SK-N-SH (cell line): Measurements from ENCODE around the gene RAVER2. TPM values are rescaled to one million over a fixed set of nuclear protein-coding genes. Genes with fewer than 3 reads are reported as not detected.

ENCODE experiments used
- CTCF ChIA-PET: fragments of 300-600, 350-600 bp; formaldehyde crosslinking; extraction: SDS; loops from one replicate; lab custom pipeline; 2021; lab: Yijun Ruan, JAX
- POLR2A ChIA-PET: fragments of 350-600 bp; sonication (Branson Sonifier 250); formaldehyde crosslinking; extraction: SDS; loops from one replicate; lab custom pipeline; 2020; ENCODE audit warnings: antibody characterized with exemption, inconsistent platforms; lab: Yijun Ruan, JAX
- DNase-seq: peaks from one replicate; pipeline ENCODE4 v3.0.0; 2012
- H2AFZ ChIP-seq: fragments of 200-600 bp; sonication (generic); 2 replicates; pipeline ENCODE4 v1.8.1; 2016; ENCODE audit warnings: antibody characterized with exemption, mild to moderate bottlenecking, low read depth
- H3F3A ChIP-seq: fragments of 200-600 bp; sonication (generic); replicated peaks from 2 replicates; pipeline ENCODE3; 2016; ENCODE audit warnings: antibody characterized with exemption, mild to moderate bottlenecking; ENCODE audit not compliant: insufficient read depth
- H3K27ac ChIP-seq, 2 experiments: fragments of 200-500 bp in 1 of 2; fragments of 200-600 bp in 1 of 2; sonication (Bioruptor generic) in 1 of 2; sonication (generic), shearing (Covaris generic) in 1 of 2; 2 replicates each; pipeline versions ENCODE4 v1.5.1 to v1.6.1; 2014 to 2016; ENCODE audit warnings: low read depth in 2 of 2, inconsistent platforms in 1 of 2, low read length in 1 of 2, mild to moderate bottlenecking in 1 of 2, mixed read lengths in 1 of 2
- H3K27me3 ChIP-seq: fragments of 200-600 bp; sonication (generic), shearing (Covaris generic); 2 replicates; pipeline ENCODE4 v1.6.1; 2016; ENCODE audit warnings: mixed run types; ENCODE audit not compliant: insufficient read depth
- H3K36me3 ChIP-seq, 2 experiments: fragments of 200-500 bp in 1 of 2; fragments of 200-600 bp in 1 of 2; sonication (Bioruptor generic) in 1 of 2; sonication (generic) in 1 of 2; replicated peaks in 1 of 2; 2 replicates each; pipeline versions ENCODE3 to v1.5.1; 2014 to 2016; ENCODE audit warnings: low read length in 1 of 2, mild to moderate bottlenecking in 1 of 2; ENCODE audit not compliant: insufficient read depth in 2 of 2, control insufficient read depth in 1 of 2
- H3K4me1 ChIP-seq, 2 experiments: fragments of 200-500 bp in 1 of 2; fragments of 200-600 bp in 1 of 2; sonication (Bioruptor generic) in 1 of 2; sonication (generic), shearing (Covaris generic) in 1 of 2; 2 replicates each; pipeline versions ENCODE4 v1.5.1 to v1.6.1; 2014 to 2016; ENCODE audit warnings: low read depth in 1 of 2, low read length in 1 of 2, mixed run types in 1 of 2; ENCODE audit not compliant: insufficient read depth in 2 of 2, control insufficient read depth in 1 of 2
- H3K4me2 ChIP-seq: fragments of 200-600 bp; sonication (generic), shearing (Covaris generic); 2 replicates; pipeline ENCODE4 v1.6.1; 2017; ENCODE audit warnings: mixed run types
- H3K4me3 ChIP-seq, 2 experiments: fragments of 200-500 bp in 1 of 2; fragments of 200-600 bp in 1 of 2; sonication (Bioruptor generic) in 1 of 2; sonication (generic), shearing (Covaris generic) in 1 of 2; 2 replicates each; pipeline versions ENCODE4 v1.5.1 to v1.8.1; 2014 to 2016; ENCODE audit warnings: low read depth in 2 of 2, inconsistent platforms in 1 of 2, low read length in 1 of 2, mild to moderate bottlenecking in 1 of 2, mixed read lengths in 1 of 2, moderate library complexity in 1 of 2
- H3K79me2 ChIP-seq: fragments of 200-600 bp; sonication (generic); 2 replicates; pipeline ENCODE4 v1.8.1; 2017; ENCODE audit warnings: mild to moderate bottlenecking; ENCODE audit not compliant: insufficient read depth
- H3K9ac ChIP-seq: fragments of 200-600 bp; sonication (generic); 2 replicates; pipeline ENCODE4 v1.6.1; 2017; ENCODE audit warnings: mixed run types
- H3K9me2 ChIP-seq: fragments of 200-600 bp; sonication (generic); 2 replicates; pipeline ENCODE4 v1.6.1; 2017; ENCODE audit warnings: mixed run types
- H3K9me3 ChIP-seq: fragments of 200-600 bp; sonication (generic); 2 replicates; pipeline ENCODE4 v1.6.1; 2017; ENCODE audit warnings: mixed run types, mild to moderate bottlenecking, moderate library complexity
- H4K20me1 ChIP-seq: fragments of 200-600 bp; sonication (generic); 2 replicates; pipeline ENCODE4 v1.6.1; 2017; ENCODE audit warnings: mild to moderate bottlenecking, mixed run types; ENCODE audit not compliant: insufficient read depth
- EP300 ChIP-seq, 2 experiments: IDR thresholded peaks; 2 replicates each; pipeline versions ENCODE4 v1.4.0 to v1.6.1; 2012; ENCODE audit warnings: borderline replicate concordance in 1 of 2, low read depth in 1 of 2, low read length in 1 of 2
- FOSL2 ChIP-seq: IDR thresholded peaks from 2 replicates; pipeline ENCODE4 v1.4.0; 2012; ENCODE audit warnings: low read depth, mild to moderate bottlenecking, moderate library complexity, borderline replicate concordance
- FOXM1 ChIP-seq: IDR thresholded peaks from 2 replicates; pipeline ENCODE4 v1.4.0; 2012; ENCODE audit warnings: low read depth, mild to moderate bottlenecking
- GATA2 ChIP-seq: sonication (generic); formaldehyde crosslinking; IDR thresholded peaks from 2 replicates; pipeline ENCODE4 v1.5.0; 2020; ENCODE audit warnings: mild to moderate bottlenecking, missing genetic modification reagents
- JUND ChIP-seq: IDR thresholded peaks from 2 replicates; pipeline ENCODE4 v1.4.0; 2012
- MEF2A ChIP-seq: IDR thresholded peaks from 2 replicates; pipeline ENCODE4 v1.4.0; 2012; ENCODE audit warnings: low read depth, borderline replicate concordance
- POLR2AphosphoS5 ChIP-seq: IDR thresholded peaks from 2 replicates; pipeline ENCODE4 v1.6.1; 2012; ENCODE audit warnings: low read depth, low read length
- SMC3 ChIP-seq: IDR thresholded peaks from 2 replicates; pipeline ENCODE4 v1.6.1; 2012; ENCODE audit warnings: low read depth, low read length, improper control_type of control experiment
- TAF1 ChIP-seq: IDR thresholded peaks from 2 replicates; pipeline ENCODE4 v1.6.1; 2012; ENCODE audit warnings: low read depth, mild to moderate bottlenecking, low read length, moderate library complexity, borderline replicate concordance
- TCF12 ChIP-seq: IDR thresholded peaks from 2 replicates; pipeline ENCODE4 v1.4.0; 2012
- YY1 ChIP-seq: IDR thresholded peaks from 2 replicates; pipeline ENCODE4 v1.4.0; 2012; ENCODE audit warnings: low read depth, mild to moderate bottlenecking
- WGBS: methylation state at CpG from one replicate; pipeline ENCODE4 v1.1.6; 2017; ENCODE audit warnings: low lambda C conversion rate; 5-methylcytosine and 5-hydroxymethylcytosine counted together
- polyA plus RNA-seq, 3 experiments: library from polyadenylated mRNA; depleted of rRNA; stranded (reverse); fragments of >200 nt; gene quantifications; 2 replicates each; pipeline ENCODE4 v1.2.3, GENCODE V29; 2012
- TF ChIP-seq, protein P1 (sequence below): IDR thresholded peaks from 2 replicates; pipeline ENCODE4 v1.4.0; 2012; ENCODE audit warnings: low read depth
- TF ChIP-seq, protein P2 (sequence below): IDR thresholded peaks from 2 replicates; pipeline ENCODE4 v1.6.1; 2012; ENCODE audit warnings: mild to moderate bottlenecking, low read depth, low read length, moderate library complexity
- TF ChIP-seq, protein P3 (sequence below): fragments of 150-350 bp; IDR thresholded peaks from 2 replicates; pipeline ENCODE4 v1.6.1; 2016; ENCODE audit warnings: mild to moderate bottlenecking, low read depth, low read length
- TF ChIP-seq, protein P4 (sequence below): fragments of 200-600 bp; sonication (generic); IDR thresholded peaks from 2 replicates; pipeline ENCODE4 v1.6.1; 2017; ENCODE audit warnings: antibody characterized with exemption, mild to moderate bottlenecking, moderate library complexity
- TF ChIP-seq, protein P5 (sequence below): IDR thresholded peaks from 2 replicates; pipeline ENCODE4 v1.4.0; 2012; ENCODE audit warnings: low read depth, borderline replicate concordance

RAVER2 gene
- polyA plus RNA-seq, 1 of the 3 experiments (the other 2 are of a cell fraction): 7.3 TPM

DNA sequence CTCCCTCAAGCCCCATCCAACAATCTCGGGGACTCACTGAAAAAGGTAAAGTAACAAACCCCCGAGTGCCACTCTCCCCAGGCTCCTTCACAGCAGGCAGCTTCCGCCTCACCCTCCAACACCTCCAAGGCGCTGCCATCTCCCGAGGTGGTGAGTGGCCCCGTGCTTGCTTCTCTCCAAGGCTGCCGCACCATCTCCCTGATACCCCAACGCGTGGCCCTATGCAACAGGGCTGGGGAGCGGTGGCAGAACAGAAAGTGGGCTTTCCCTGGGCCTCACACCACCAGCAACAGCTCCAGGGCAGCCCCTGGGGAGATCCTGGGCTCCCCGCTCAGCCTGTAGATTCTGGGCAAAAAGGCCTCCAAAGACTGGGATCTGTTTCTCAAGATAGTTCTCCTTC lies 105.1 kb downstream of the RAVER2 start:
- Histone ChIP-seq H3K9me2 (no peaks in the 10 kb centered on the region), H3K27me3 (no peaks in the 10 kb centered on the region), H3K79me2 (no peaks in the 10 kb centered on the region), H3K27ac (no peak overlapping the region), H3K4me1 (no peaks in the 10 kb centered on the region), H3K4me2 (no peak overlapping the region), H4K20me1 (no peaks in the 10 kb centered on the region)
- WGBS: 98% methylated on average over 11 of the region's 11 CpGs
- TF ChIP-seq, protein P1, sequence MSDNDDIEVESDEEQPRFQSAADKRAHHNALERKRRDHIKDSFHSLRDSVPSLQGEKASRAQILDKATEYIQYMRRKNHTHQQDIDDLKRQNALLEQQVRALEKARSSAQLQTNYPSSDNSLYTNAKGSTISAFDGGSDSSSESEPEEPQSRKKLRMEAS: no peak
- TF ChIP-seq FOXM1 (no peak), TAF1 (no peak)
- TF ChIP-seq, protein P2, sequence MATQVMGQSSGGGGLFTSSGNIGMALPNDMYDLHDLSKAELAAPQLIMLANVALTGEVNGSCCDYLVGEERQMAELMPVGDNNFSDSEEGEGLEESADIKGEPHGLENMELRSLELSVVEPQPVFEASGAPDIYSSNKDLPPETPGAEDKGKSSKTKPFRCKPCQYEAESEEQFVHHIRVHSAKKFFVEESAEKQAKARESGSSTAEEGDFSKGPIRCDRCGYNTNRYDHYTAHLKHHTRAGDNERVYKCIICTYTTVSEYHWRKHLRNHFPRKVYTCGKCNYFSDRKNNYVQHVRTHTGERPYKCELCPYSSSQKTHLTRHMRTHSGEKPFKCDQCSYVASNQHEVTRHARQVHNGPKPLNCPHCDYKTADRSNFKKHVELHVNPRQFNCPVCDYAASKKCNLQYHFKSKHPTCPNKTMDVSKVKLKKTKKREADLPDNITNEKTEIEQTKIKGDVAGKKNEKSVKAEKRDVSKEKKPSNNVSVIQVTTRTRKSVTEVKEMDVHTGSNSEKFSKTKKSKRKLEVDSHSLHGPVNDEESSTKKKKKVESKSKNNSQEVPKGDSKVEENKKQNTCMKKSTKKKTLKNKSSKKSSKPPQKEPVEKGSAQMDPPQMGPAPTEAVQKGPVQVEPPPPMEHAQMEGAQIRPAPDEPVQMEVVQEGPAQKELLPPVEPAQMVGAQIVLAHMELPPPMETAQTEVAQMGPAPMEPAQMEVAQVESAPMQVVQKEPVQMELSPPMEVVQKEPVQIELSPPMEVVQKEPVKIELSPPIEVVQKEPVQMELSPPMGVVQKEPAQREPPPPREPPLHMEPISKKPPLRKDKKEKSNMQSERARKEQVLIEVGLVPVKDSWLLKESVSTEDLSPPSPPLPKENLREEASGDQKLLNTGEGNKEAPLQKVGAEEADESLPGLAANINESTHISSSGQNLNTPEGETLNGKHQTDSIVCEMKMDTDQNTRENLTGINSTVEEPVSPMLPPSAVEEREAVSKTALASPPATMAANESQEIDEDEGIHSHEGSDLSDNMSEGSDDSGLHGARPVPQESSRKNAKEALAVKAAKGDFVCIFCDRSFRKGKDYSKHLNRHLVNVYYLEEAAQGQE: no peak
- TF ChIP-seq, all 33 proteins: peak for 0
- no peak overlapping the region for H2AFZ ChIP-seq
- no peak for DNase-seq
- ChIA-PET POLR2A (no interaction called here), CTCF (no interaction called here)
- peaks cover 34 to 81% of the 10 kb centered on the region in 2 experiments for H3K36me3 ChIP-seq
- no peak overlapping the region for H3K9ac ChIP-seq
- H3K4me3 ChIP-seq: no peak overlapping the region
- no peaks in the 10 kb centered on the region for H3K9me3 ChIP-seq
- no peaks in the 10 kb centered on the region for H3F3A ChIP-seq

DNA sequence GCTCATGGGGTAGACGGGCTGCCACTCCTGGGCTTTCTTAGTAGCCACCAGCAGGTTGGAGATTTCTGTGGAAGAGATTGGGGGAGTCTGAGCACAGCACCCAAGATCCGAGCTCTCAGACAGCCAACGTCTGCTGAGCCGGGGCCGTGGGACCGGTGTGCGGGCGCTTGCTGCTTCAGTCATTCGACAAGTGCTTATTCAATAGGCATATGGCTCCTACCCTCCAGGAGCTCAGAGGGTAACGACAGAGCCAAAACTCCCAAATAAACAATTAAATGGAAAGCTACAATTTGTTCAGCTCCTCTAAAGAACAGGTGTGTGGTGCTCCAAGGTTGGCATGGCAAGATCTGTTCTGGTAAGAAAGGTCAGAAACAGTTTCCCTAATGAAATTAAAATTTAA lies 106.0 kb downstream of the RAVER2 start:
- no peak overlapping the region for H3K27ac ChIP-seq
- WGBS: 100% methylated on average over 8 of the region's 10 CpGs
- H3F3A ChIP-seq: no peaks in the 10 kb centered on the region
- no peaks in the 10 kb centered on the region for H3K9me2 ChIP-seq
- H3K4me1 ChIP-seq: no peaks in the 10 kb centered on the region
- peaks cover 40 to 80% of the 10 kb centered on the region in 2 experiments for H3K36me3 ChIP-seq
- H3K9me3 ChIP-seq: no peaks in the 10 kb centered on the region
- no peak overlapping the region for H3K9ac ChIP-seq
- ChIA-PET POLR2A (no interaction called here), CTCF (interaction anchor here (0.6 to 1.1 kb wide), 2 partner anchors 9 to 465 kb away, joined by 3 read pairs; no protein-coding TSS in a partner anchor)
- H3K4me2 ChIP-seq: no peak overlapping the region
- TF ChIP-seq, protein P3, sequence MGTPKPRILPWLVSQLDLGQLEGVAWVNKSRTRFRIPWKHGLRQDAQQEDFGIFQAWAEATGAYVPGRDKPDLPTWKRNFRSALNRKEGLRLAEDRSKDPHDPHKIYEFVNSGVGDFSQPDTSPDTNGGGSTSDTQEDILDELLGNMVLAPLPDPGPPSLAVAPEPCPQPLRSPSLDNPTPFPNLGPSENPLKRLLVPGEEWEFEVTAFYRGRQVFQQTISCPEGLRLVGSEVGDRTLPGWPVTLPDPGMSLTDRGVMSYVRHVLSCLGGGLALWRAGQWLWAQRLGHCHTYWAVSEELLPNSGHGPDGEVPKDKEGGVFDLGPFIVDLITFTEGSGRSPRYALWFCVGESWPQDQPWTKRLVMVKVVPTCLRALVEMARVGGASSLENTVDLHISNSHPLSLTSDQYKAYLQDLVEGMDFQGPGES: no peak
- no peak for TF ChIP-seq TCF12
- no peak for TF ChIP-seq MEF2A
- TF ChIP-seq EP300 (IDR thresholded peaks at IDR 0.05; ENCODE audit: borderline replicate concordance in 1 of 2, low read depth in 1 of 2, low read length in 1 of 2): no peak
- no peak for TF ChIP-seq POLR2AphosphoS5
- TF ChIP-seq TAF1: no peak
- TF ChIP-seq JUND: no peak
- TF ChIP-seq SMC3: no peak
- TF ChIP-seq, protein P4, sequence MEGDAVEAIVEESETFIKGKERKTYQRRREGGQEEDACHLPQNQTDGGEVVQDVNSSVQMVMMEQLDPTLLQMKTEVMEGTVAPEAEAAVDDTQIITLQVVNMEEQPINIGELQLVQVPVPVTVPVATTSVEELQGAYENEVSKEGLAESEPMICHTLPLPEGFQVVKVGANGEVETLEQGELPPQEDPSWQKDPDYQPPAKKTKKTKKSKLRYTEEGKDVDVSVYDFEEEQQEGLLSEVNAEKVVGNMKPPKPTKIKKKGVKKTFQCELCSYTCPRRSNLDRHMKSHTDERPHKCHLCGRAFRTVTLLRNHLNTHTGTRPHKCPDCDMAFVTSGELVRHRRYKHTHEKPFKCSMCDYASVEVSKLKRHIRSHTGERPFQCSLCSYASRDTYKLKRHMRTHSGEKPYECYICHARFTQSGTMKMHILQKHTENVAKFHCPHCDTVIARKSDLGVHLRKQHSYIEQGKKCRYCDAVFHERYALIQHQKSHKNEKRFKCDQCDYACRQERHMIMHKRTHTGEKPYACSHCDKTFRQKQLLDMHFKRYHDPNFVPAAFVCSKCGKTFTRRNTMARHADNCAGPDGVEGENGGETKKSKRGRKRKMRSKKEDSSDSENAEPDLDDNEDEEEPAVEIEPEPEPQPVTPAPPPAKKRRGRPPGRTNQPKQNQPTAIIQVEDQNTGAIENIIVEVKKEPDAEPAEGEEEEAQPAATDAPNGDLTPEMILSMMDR: no peak
- TF ChIP-seq GATA2: no peak
- TF ChIP-seq FOSL2: no peak
- TF ChIP-seq, protein P1: no peak
- no peak for TF ChIP-seq FOXM1
- TF ChIP-seq, protein P5, sequence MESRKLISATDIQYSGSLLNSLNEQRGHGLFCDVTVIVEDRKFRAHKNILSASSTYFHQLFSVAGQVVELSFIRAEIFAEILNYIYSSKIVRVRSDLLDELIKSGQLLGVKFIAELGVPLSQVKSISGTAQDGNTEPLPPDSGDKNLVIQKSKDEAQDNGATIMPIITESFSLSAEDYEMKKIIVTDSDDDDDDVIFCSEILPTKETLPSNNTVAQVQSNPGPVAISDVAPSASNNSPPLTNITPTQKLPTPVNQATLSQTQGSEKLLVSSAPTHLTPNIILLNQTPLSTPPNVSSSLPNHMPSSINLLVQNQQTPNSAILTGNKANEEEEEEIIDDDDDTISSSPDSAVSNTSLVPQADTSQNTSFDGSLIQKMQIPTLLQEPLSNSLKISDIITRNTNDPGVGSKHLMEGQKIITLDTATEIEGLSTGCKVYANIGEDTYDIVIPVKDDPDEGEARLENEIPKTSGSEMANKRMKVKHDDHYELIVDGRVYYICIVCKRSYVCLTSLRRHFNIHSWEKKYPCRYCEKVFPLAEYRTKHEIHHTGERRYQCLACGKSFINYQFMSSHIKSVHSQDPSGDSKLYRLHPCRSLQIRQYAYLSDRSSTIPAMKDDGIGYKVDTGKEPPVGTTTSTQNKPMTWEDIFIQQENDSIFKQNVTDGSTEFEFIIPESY: no peak
- TF ChIP-seq YY1: no peak
- H4K20me1 ChIP-seq: no peaks in the 10 kb centered on the region
- DNase-seq: no peak
- no peaks in the 10 kb centered on the region for H3K79me2 ChIP-seq
- no peak overlapping the region for H3K4me3 ChIP-seq
- no peak overlapping the region for H2AFZ ChIP-seq
- no peaks in the 10 kb centered on the region for H3K27me3 ChIP-seq
